CD14-positive monocyte (primary cell): ENCODE data around the gene UHRF1. TPM values are rescaled to one million over a fixed set of nuclear protein-coding genes. Genes with fewer than 3 reads are reported as not detected.
A peak's percentile ranks its signal among the peaks of the same experiment; 100 is the strongest.

Source experiments
- DNase-seq, 3 donors: peaks; one replicate each; pipeline ENCODE4 v3.0.0-alpha.2; 2011 to 2022
- H2AFZ ChIP-seq: 2 replicates; pipeline ENCODE4 v1.6.0; 2012; ENCODE audit warnings: mild to moderate bottlenecking, low read depth, low read length, inconsistent platforms; ENCODE audit not compliant: insufficient read depth, poor library complexity, severe bottlenecking
- H3K27ac ChIP-seq, 2 donors: 1 replicate in 1 of 2; 2 replicates in 1 of 2; pipeline ENCODE4 v1.5.1; 2012 to 2013; ENCODE audit warnings: low read length in 2 of 2, control low read depth in 1 of 2, inconsistent platforms in 1 of 2, low read depth in 1 of 2, mild to moderate bottlenecking in 1 of 2
- H3K27me3 ChIP-seq, 2 donors: one replicate each; pipeline versions ENCODE4 v1.6.0 to v1.6.1; 2011 to 2013; ENCODE audit warnings: low read length in 2 of 2; ENCODE audit not compliant: control insufficient read depth in 2 of 2, insufficient read depth in 2 of 2
- H3K36me3 ChIP-seq, 2 donors: replicated peaks in 1 of 2; 1 replicate in 1 of 2; 2 replicates in 1 of 2; pipeline versions ENCODE4 v1.5.1 to v1.6.1; 2012 to 2013; ENCODE audit warnings: low read length in 2 of 2, control low read depth in 1 of 2, inconsistent platforms in 1 of 2, mild to moderate bottlenecking in 1 of 2; ENCODE audit not compliant: insufficient read depth in 2 of 2, control insufficient read depth in 1 of 2
- H3K4me1 ChIP-seq, 2 donors: 1 replicate in 1 of 2; 2 replicates in 1 of 2; pipeline versions ENCODE4 v1.5.1 to v1.6.1; 2012 to 2013; ENCODE audit warnings: low read length in 2 of 2, control low read depth in 1 of 2, inconsistent platforms in 1 of 2, mild to moderate bottlenecking in 1 of 2, moderate library complexity in 1 of 2; ENCODE audit not compliant: insufficient read depth in 2 of 2, control insufficient read depth in 1 of 2
- H3K4me2 ChIP-seq: replicated peaks from 2 replicates; pipeline ENCODE3; 2012; ENCODE audit warnings: low read length, moderate library complexity, mild to moderate bottlenecking; ENCODE audit not compliant: poor library complexity, severe bottlenecking; ENCODE audit errors: extremely low read depth
- H3K4me3 ChIP-seq, 3 experiments: fragments of 200-600 bp in 1 of 3; sonication (generic) in 1 of 3; replicated peaks in 1 of 3; 1 replicate in 2 of 3; 2 replicates in 1 of 3; pipeline ENCODE4 v1.5.1; 2011 to 2013; ENCODE audit warnings: low read length in 3 of 3, mild to moderate bottlenecking in 3 of 3, control low read depth in 2 of 3, low read depth in 2 of 3, inconsistent platforms in 1 of 3, moderate library complexity in 1 of 3
- H3K79me2 ChIP-seq: 2 replicates; pipeline ENCODE4 v1.6.0; 2012; ENCODE audit warnings: mild to moderate bottlenecking, control low read depth, inconsistent platforms, low read length, moderate library complexity; ENCODE audit not compliant: insufficient read depth
- H3K9ac ChIP-seq: 2 replicates; pipeline ENCODE4 v1.6.0; 2017; ENCODE audit warnings: low read length, mild to moderate bottlenecking; ENCODE audit not compliant: insufficient read depth, poor library complexity, severe bottlenecking
- H3K9me3 ChIP-seq, 2 donors: replicated peaks in 1 of 2; 1 replicate in 1 of 2; 2 replicates in 1 of 2; pipeline versions ENCODE4 v1.5.1 to v1.6.1; 2012 to 2013; ENCODE audit warnings: low read length in 2 of 2, control low read depth in 1 of 2; ENCODE audit not compliant: control insufficient read depth in 1 of 2, insufficient read depth in 1 of 2
- H4K20me1 ChIP-seq: 2 replicates; pipeline ENCODE4 v1.6.0; 2012; ENCODE audit warnings: mild to moderate bottlenecking, low read length, control low read depth, moderate library complexity; ENCODE audit not compliant: insufficient read depth
- H3K27ac Mint-ChIP-seq, 7 donors: one replicate each; pipeline ENCODE4 v1.8.0; 2020; ENCODE audit warnings: mild to moderate bottlenecking in 7 of 7, mixed read lengths in 7 of 7, moderate library complexity in 6 of 7, inconsistent platforms in 2 of 7
- H3K27me3 Mint-ChIP-seq, 3 donors: one replicate each; pipeline ENCODE4 v1.8.0; 2021 to 2022; ENCODE audit warnings: low read depth in 3 of 3, mild to moderate bottlenecking in 3 of 3, mixed read lengths in 3 of 3, moderate library complexity in 3 of 3, inconsistent platforms in 1 of 3
- H3K36me3 Mint-ChIP-seq, 2 donors: one replicate each; pipeline ENCODE4 v1.8.0; 2020; ENCODE audit warnings: mixed read lengths in 2 of 2, inconsistent platforms in 1 of 2, mild to moderate bottlenecking in 1 of 2
- H3K4me1 Mint-ChIP-seq: one replicate; pipeline ENCODE4 v1.8.0; 2020; ENCODE audit warnings: mild to moderate bottlenecking, mixed read lengths
- H3K4me3 Mint-ChIP-seq, 2 donors: one replicate each; pipeline ENCODE4 v1.8.0; 2020; ENCODE audit warnings: mild to moderate bottlenecking in 2 of 2, mixed read lengths in 2 of 2, moderate library complexity in 1 of 2
- H3K9me3 Mint-ChIP-seq, 7 donors: one replicate each; pipeline ENCODE4 v1.8.0; 2020 to 2022; ENCODE audit warnings: mixed read lengths in 7 of 7, mild to moderate bottlenecking in 6 of 7, moderate library complexity in 6 of 7, inconsistent platforms in 2 of 7
- WGBS: methylation state at CpG from one replicate; pipeline ENCODE4 v1.1.5; 2013; ENCODE audit warnings: missing lambda C conversion rate; ENCODE audit not compliant: insufficient coverage; 5-methylcytosine and 5-hydroxymethylcytosine counted together
- intact Hi-C, 2 donors: fragments of 100-400 bp; cut with micrococcal nuclease; formaldehyde crosslinking; loops; one replicate each; pipeline versions ENCODE4 v1.15.0 to v1.15.1; 2023
- polyA plus RNA-seq, 3 donors: library from polyadenylated mRNA; depleted of rRNA in 1 of 3; unstranded in 2 of 3; stranded (reverse) in 1 of 3; fragments of 300-500 nt in 2 of 3; fragments of >200 nt in 1 of 3; fragmentation: Illumina TruSeq in 2 of 3; gene quantifications; 1 replicate in 2 of 3; 2 replicates in 1 of 3; pipeline ENCODE4 v1.2.3, GENCODE V29; 2012 to 2021
- TF ChIP-seq, protein P1 (sequence below): fragments of 200-600 bp; IDR thresholded peaks from one replicate; pipeline ENCODE4 v1.8.0; 2022; ENCODE audit warnings: antibody characterized with exemption, mild to moderate bottlenecking

The UHRF1 gene
- polyA plus RNA-seq, 3 donors = 0.06 to 0.77 (median 0.63) TPM

DNA sequence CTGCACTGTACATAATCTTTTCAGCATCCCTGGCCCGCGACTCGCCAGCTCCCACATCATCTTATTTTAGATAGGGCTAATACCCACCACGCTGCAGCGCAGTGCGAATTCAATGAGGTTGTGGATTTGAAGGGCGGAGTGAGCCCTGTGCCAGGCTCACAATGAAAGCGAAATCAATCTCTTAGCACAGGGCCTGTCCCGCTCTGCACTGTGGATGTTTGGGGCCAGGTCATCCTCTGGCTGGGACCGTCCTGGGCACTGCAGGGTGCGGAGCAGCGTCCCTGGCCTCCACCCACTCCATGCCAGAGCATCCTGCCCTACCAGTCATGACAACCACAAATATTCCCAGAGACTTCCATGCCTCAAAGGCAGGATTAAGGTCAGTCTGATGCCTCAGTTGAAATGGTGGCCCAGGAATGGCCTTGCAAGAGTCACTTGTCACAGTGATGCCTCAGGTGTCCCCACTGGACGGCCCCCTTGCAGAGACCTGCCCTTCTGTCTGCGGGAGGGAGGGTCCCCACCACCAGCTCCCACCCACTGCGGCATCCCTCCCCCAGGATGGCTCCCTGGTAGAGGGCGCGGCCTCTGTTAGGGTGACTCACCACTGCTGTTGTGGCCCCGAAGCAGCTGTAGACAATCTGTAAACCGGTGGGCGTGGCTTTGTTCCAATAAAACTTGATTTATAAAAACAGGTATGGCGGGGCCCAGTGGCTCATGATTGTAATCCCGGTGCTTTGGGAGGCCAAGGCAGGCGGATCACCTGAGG lies 5.6 kb downstream of the UHRF1 start:
- Histone ChIP-seq H3K4me1 (peaks cover 60 to 68% of the 10 kb centered on the region in 2 donors), H3K9ac (peak overlapping the region; percentile 82), H3K4me3 (peak overlapping the region; percentile 64 to 87 (median 86)), H3K79me2 (peaks cover 99% of the 10 kb centered on the region), H3K27me3 (no peaks in the 10 kb centered on the region), H4K20me1 (peaks cover 23% of the 10 kb centered on the region), H3K27ac (peak overlapping the region; percentile 85 to 91), H3K4me2 (peak overlapping the region; percentile 79), H2AFZ (peak overlapping the region; percentile 98), H3K36me3 (no peaks in the 10 kb centered on the region), H3K9me3 (no peaks in the 10 kb centered on the region)
- peaks cover 0 to 2% (median 0%) of the 10 kb centered on the region in 7 donors for H3K9me3 Mint-ChIP-seq
- peak; percentile 47 to 70 (median 63) for DNase-seq
- peaks cover 61% of the 10 kb centered on the region for H3K4me1 Mint-ChIP-seq
- peak overlapping the region; percentile 91 to 99 (median 97) for H3K27ac Mint-ChIP-seq
- 47% methylated on average over 14 of the region's 23 CpGs for WGBS
- TF ChIP-seq, protein P1, sequence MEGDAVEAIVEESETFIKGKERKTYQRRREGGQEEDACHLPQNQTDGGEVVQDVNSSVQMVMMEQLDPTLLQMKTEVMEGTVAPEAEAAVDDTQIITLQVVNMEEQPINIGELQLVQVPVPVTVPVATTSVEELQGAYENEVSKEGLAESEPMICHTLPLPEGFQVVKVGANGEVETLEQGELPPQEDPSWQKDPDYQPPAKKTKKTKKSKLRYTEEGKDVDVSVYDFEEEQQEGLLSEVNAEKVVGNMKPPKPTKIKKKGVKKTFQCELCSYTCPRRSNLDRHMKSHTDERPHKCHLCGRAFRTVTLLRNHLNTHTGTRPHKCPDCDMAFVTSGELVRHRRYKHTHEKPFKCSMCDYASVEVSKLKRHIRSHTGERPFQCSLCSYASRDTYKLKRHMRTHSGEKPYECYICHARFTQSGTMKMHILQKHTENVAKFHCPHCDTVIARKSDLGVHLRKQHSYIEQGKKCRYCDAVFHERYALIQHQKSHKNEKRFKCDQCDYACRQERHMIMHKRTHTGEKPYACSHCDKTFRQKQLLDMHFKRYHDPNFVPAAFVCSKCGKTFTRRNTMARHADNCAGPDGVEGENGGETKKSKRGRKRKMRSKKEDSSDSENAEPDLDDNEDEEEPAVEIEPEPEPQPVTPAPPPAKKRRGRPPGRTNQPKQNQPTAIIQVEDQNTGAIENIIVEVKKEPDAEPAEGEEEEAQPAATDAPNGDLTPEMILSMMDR = no peak
- H3K27me3 Mint-ChIP-seq = peaks cover 0 to 6% (median 0%) of the 10 kb centered on the region in 3 donors
- H3K36me3 Mint-ChIP-seq = peaks cover 4 to 19% of the 10 kb centered on the region in 2 donors
- H3K4me3 Mint-ChIP-seq = peak overlapping the region; percentile 93 to 100
- intact Hi-C loops = loop anchor here (5.0 to 10.0 kb wide), 4 partner anchors 43 to 180 kb away; no protein-coding TSS in a partner anchor

DNA sequence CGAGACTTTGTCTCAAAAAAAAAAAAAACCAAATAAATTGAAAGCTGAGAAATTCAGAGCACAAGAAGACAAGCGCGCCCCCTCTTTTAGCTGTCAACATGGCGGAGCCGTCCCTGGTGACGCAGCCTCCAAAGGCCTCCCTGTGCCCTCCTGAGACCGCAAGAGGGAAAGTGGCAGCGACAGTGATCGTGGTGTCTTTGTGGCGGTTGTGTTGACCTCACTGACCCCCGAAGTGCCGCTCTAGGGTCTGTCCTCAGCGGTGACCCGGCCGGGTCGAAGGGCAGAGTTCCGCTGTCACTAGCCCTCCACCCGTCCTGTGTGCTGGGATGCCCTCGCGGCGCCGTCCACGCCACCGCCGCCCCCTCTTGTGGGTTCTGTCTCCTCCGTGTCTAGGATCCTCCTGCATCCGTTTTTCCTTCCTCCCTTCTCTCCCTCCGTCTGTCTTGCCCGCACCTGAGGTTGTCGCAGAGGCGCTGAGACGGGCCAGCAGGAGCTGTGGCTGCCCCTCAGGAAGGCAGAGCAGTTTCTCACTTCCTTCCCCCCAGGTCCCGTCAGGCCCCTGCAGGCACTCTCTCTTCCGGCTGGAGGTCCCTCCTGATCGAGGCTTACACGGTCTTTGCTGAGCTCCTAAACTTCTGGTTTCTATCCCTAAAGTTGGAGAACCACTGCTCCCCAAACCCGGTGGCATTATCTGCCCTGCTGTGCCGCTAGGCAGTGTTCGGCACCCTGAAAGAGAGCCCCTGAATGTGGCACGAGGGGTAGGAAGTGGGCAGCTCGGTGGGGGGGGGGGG lies 7.2 kb downstream of the UHRF1 start:
- H3K9ac ChIP-seq = peak overlapping the region; percentile 82
- TF ChIP-seq, protein P1 = no peak
- peak; percentile 31 to 44 (median 41) for DNase-seq
- Mint-ChIP-seq H3K27ac (peak overlapping the region; percentile 91 to 99 (median 97)), H3K4me3 (peak overlapping the region; percentile 93 to 100), H3K27me3 (peaks cover 0 to 4% (median 0%) of the 10 kb centered on the region in 3 donors), H3K36me3 (peaks cover 4 to 26% of the 10 kb centered on the region in 2 donors), H3K4me1 (peaks cover 51% of the 10 kb centered on the region), H3K9me3 (peaks cover 0 to 2% (median 0%) of the 10 kb centered on the region in 7 donors)
- H3K4me2 ChIP-seq = peak overlapping the region; percentile 79
- intact Hi-C loops = loop anchor here in 1 of 2 donors (10.0 kb wide), 2 partner anchors 58 to 182 kb away; no protein-coding TSS in a partner anchor
- peak overlapping the region; percentile 64 to 87 (median 86) for H3K4me3 ChIP-seq
- H3K9me3 ChIP-seq = no peaks in the 10 kb centered on the region
- H4K20me1 ChIP-seq = peaks cover 10% of the 10 kb centered on the region
- H3K36me3 ChIP-seq = no peaks in the 10 kb centered on the region
- H3K79me2 ChIP-seq = peaks cover 100% of the 10 kb centered on the region
- H3K27me3 ChIP-seq = no peaks in the 10 kb centered on the region
- 4% methylated on average over 36 of the region's 41 CpGs for WGBS
- peak overlapping the region; percentile 85 to 91 for H3K27ac ChIP-seq
- peaks cover 48 to 53% of the 10 kb centered on the region in 2 donors for H3K4me1 ChIP-seq
- H2AFZ ChIP-seq = peak overlapping the region; percentile 98
